ENCODE measurements around the gene HOXA13.
A peak's percentile ranks its signal among the peaks of the same experiment; 100 is the strongest.

The HOXA13 gene

GRCh38 chr7:27169658-27170425 is 30.0 kb downstream of the HOXA13 start:
- DNase-seq, result no peak

GRCh38 chr7:27168265-27168947 is 31.5 kb downstream of the HOXA13 start:
- peak; percentile 71 for DNase-seq

GRCh38 chr7:27167916-27168264 is 32.0 kb downstream of the HOXA13 start:
- no peak for DNase-seq

GRCh38 chr7:27166531-27167505 is 33.1 kb downstream of the HOXA13 start:
- DNase-seq, result no peak

- DNase-seq, result no peak
Observed at GRCh38 chr7:27165996-27166530, 33.8 kb downstream of the HOXA13 start.

GRCh38 chr7:27165089-27165995 is 34.5 kb downstream of the HOXA13 start, which contains the start of gene HOXA9:
TSS of gene HOXA9 (minus strand) at chr7:27165537. CDS start at chr7:27165457, 80 bp downstream.
- DNase-seq, result no peak

- no peak for DNase-seq
Observed at GRCh38 chr7:27164367-27165088, 35.4 kb downstream of the HOXA13 start.

GRCh38 chr7:27164045-27164366 is 35.9 kb downstream of the HOXA13 start:
- DNase-seq, result no peak

GRCh38 chr7:27163288-27164044 is 36.4 kb downstream of the HOXA13 start:
- no peak for DNase-seq

- no peak for DNase-seq
Observed at GRCh38 chr7:27162561-27163287, 37.2 kb downstream of the HOXA13 start.

GRCh38 chr7:27161721-27162560 is 38.0 kb downstream of the HOXA13 start:
- no peak for DNase-seq

- no peak for DNase-seq
Observed at GRCh38 chr7:27161214-27161720, 38.6 kb downstream of the HOXA13 start.

- DNase-seq, result peak; percentile 95
Observed at GRCh38 chr7:27160546-27161213, 39.2 kb downstream of the HOXA13 start.

- peak; percentile 60 for DNase-seq
Observed at GRCh38 chr7:27160145-27160545, 39.7 kb downstream of the HOXA13 start.

GRCh38 chr7:27159266-27160144 is 40.4 kb downstream of the HOXA13 start:
- DNase-seq, result no peak

GRCh38 chr7:27158436-27159265 is 41.2 kb downstream of the HOXA13 start:
- DNase-seq, result peak; percentile 81
